ENCODE data around the gene CFAP157.

CFAP157 gene

DNA sequence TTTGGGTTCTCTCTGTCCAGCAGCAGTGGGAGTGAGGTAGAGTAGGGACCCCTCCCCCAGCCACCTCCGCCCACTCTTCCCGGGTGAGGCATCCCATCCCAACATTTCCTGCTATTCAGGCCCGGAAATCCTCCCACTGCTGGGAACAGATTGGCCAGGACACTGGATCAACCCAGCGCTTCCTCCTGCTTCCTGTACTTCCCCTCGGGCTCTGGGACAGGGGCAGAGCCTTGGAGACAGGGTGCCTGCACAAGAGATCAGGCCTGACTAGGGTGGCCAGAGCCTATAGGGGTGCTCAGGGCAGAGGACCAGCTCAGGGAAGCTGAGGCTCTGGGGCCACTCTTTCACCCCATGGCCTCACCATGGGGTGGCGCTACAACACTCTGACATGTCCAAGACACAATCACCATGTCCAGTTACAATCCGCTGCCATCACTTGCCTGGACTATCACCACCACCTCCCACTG, 57.2 kb downstream of the CFAP157 start:
- TF ChIP-seq TAF1 (IDR thresholded peaks at IDR 0.05; ENCODE audit: low read depth, low read length) (no peak), POLR2A (IDR thresholded peaks at IDR 0.05; ENCODE audit: low read depth, low read length) (no peak), POLR2AphosphoS5 (IDR thresholded peaks at IDR 0.05; ENCODE audit: low read depth, low read length) (no peak), PAX5 (IDR thresholded peaks at IDR 0.05; ENCODE audit: insufficient read depth, low read length, severe bottlenecking) (no peak), POU2F2 (IDR thresholded peaks at IDR 0.05; ENCODE audit: low read depth, low read length) (no peak), SPI1 (IDR thresholded peaks at IDR 0.05; ENCODE audit: low read depth, low read length) (no peak)
- peak; percentile 33 for FAIRE-seq
- DNase-seq (ENCODE audit: insufficient read length, low spot score) = no peak

DNA sequence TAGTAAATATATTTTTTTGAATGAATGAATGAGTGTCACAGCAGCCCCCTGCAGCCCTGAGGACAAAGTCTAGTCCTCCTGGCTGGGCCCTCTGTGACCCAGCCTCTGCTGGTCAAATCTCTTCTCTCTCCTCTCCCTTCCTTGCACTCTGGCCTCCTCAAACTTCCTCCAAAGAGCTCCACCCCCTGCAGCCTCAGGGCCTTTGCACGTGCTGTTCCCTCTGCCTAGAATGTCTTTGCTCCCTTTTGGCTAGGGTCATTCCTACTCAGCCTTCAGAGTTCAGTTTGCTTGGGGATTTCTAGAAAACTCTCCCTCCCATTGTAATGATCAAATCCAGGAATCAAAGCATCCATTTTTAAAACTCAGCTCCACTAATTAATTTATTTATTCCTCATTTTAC, 58.6 kb downstream of the CFAP157 start:
- no peak for TF ChIP-seq SPI1 (IDR thresholded peaks at IDR 0.05; ENCODE audit: low read depth, low read length)
- DNase-seq (ENCODE audit: insufficient read length, low spot score) (no peak), FAIRE-seq (no peak)

Measured in GM12891 (cell line).